Adipocyte (in vitro differentiated cells): Measurements from ENCODE around the gene ETDC.
"Not testable (repeated sequence)": the region's sequence is repeated elsewhere in the genome, so short reads cannot be mapped to it uniquely, and the experiment has no call there.

ENCODE experiments used
- DNase-seq: peaks from one replicate; pipeline ENCODE4 v3.0.0-alpha.2; 2015; ENCODE audit warnings: low read depth
- H3K27me3 ChIP-seq: replicated peaks from 2 replicates; pipeline ENCODE4 v1.7.0; 2013; ENCODE audit warnings: mild to moderate bottlenecking, low read length, moderate library complexity; ENCODE audit not compliant: control insufficient read depth, insufficient read depth
- H3K36me3 ChIP-seq: 2 replicates; pipeline ENCODE4 v1.7.0; 2013; ENCODE audit warnings: low read length, mild to moderate bottlenecking, moderate library complexity; ENCODE audit not compliant: control insufficient read depth, insufficient read depth, severe bottlenecking
- H3K4me1 ChIP-seq: 2 replicates; pipeline ENCODE4 v1.7.0; 2013; ENCODE audit warnings: mild to moderate bottlenecking, low read length, moderate library complexity; ENCODE audit not compliant: control insufficient read depth, insufficient read depth
- H3K4me3 ChIP-seq: 2 replicates; pipeline ENCODE4 v1.7.0; 2013; ENCODE audit warnings: mild to moderate bottlenecking, low read length, moderate library complexity
- H3K9ac ChIP-seq: 2 replicates; pipeline ENCODE4 v1.7.0; 2013; ENCODE audit warnings: mild to moderate bottlenecking, low read length, moderate library complexity
- H3K9me3 ChIP-seq: 2 replicates; pipeline ENCODE4 v1.7.0; 2013; ENCODE audit warnings: mild to moderate bottlenecking, low read length, moderate library complexity; ENCODE audit not compliant: control insufficient read depth

ETDC gene

GRCh38 chrX:135307171-135307570 lies 2.1 kb upstream of the ETDC start:
- no peak for DNase-seq
- Histone ChIP-seq H3K9me3 (peaks cover 15% of the 10 kb centered on the region), H3K36me3 (no peaks in the 10 kb centered on the region), H3K27me3 (no peaks in the 10 kb centered on the region), H3K4me1 (no peaks in the 10 kb centered on the region), H3K9ac (no peak overlapping the region), H3K4me3 (no peak overlapping the region)

- H3K4me1 ChIP-seq = no peaks in the 10 kb centered on the region
- H3K9ac ChIP-seq = no peak overlapping the region
- H3K9me3 ChIP-seq = peaks cover 26% of the 10 kb centered on the region
- H3K27me3 ChIP-seq = no peaks in the 10 kb centered on the region
- H3K36me3 ChIP-seq = no peaks in the 10 kb centered on the region
- H3K4me3 ChIP-seq = no peak overlapping the region
- DNase-seq = no peak
These were observed 880 bp upstream of the ETDC start for GRCh38 chrX:135308345-135308855.

- DNase-seq = no peak
- Histone ChIP-seq H3K36me3 (peaks cover 5% of the 10 kb centered on the region), H3K27me3 (no peaks in the 10 kb centered on the region)
These were observed 6.6 kb downstream of the ETDC start for GRCh38 chrX:135315864-135316263.

GRCh38 chrX:135324463-135324862 lies 15.2 kb downstream of the ETDC start:
- no peaks in the 10 kb centered on the region for H3K36me3 ChIP-seq
- no peak overlapping the region for H3K9ac ChIP-seq
- peaks cover 18% of the 10 kb centered on the region for H3K4me1 ChIP-seq
- peaks cover 10% of the 10 kb centered on the region for H3K9me3 ChIP-seq
- H3K27me3 ChIP-seq = no peaks in the 10 kb centered on the region
- H3K4me3 ChIP-seq = no peak overlapping the region
- no peak for DNase-seq

More at GRCh38 chrX:135315864-135316263, 6.6 kb downstream of the ETDC start:
- H3K9ac ChIP-seq = no peak overlapping the region
- H3K9me3 ChIP-seq = peaks cover 49% of the 10 kb centered on the region
- H3K4me3 ChIP-seq = no peak overlapping the region
- H3K4me1 ChIP-seq = no peaks in the 10 kb centered on the region

- not testable (repeated sequence) for DNase-seq, H3K36me3 ChIP-seq, H3K9me3 ChIP-seq, H3K4me3 ChIP-seq, H3K9ac ChIP-seq, H3K27me3 ChIP-seq
- H3K4me1 ChIP-seq = peaks cover 18% of the 10 kb centered on the region
These were observed 15.9 kb downstream of the ETDC start for GRCh38 chrX:135325036-135325818.

GRCh38 chrX:135327299-135327698 lies 18.0 kb downstream of the ETDC start:
- no peaks in the 10 kb centered on the region for H3K27me3 ChIP-seq
- DNase-seq = peak; percentile 42
- H3K4me1 ChIP-seq = peaks cover 18% of the 10 kb centered on the region
- H3K9ac ChIP-seq = no peak overlapping the region
- no peaks in the 10 kb centered on the region for H3K36me3 ChIP-seq
- H3K4me3 ChIP-seq = no peak overlapping the region
- no peaks in the 10 kb centered on the region for H3K9me3 ChIP-seq

GRCh38 chrX:135328421-135329005 lies 19.2 kb downstream of the ETDC start:
- DNase-seq = no peak
- H3K36me3 ChIP-seq = no peaks in the 10 kb centered on the region

GRCh38 chrX:135330706-135331105 lies 21.4 kb downstream of the ETDC start:
- H3K9ac ChIP-seq = no peak overlapping the region
- peaks cover 7% of the 10 kb centered on the region for H3K27me3 ChIP-seq
- H3K4me1 ChIP-seq = peaks cover 18% of the 10 kb centered on the region
- no peak for DNase-seq
- peaks cover 4% of the 10 kb centered on the region for H3K9me3 ChIP-seq
- no peaks in the 10 kb centered on the region for H3K36me3 ChIP-seq
- H3K4me3 ChIP-seq = no peak overlapping the region

More at GRCh38 chrX:135328421-135329005, 19.2 kb downstream of the ETDC start:
- Histone ChIP-seq H3K27me3 (no peaks in the 10 kb centered on the region), H3K9ac (no peak overlapping the region), H3K4me3 (no peak overlapping the region), H3K9me3 (no peaks in the 10 kb centered on the region), H3K4me1 (peaks cover 18% of the 10 kb centered on the region)

- no peak overlapping the region for H3K9ac ChIP-seq
- no peak overlapping the region for H3K4me3 ChIP-seq
- no peaks in the 10 kb centered on the region for H3K36me3 ChIP-seq
- H3K27me3 ChIP-seq = peaks cover 7% of the 10 kb centered on the region
- H3K9me3 ChIP-seq = peaks cover 4% of the 10 kb centered on the region
- H3K4me1 ChIP-seq = peaks cover 23% of the 10 kb centered on the region
- DNase-seq = no peak
These were observed 22.2 kb downstream of the ETDC start for GRCh38 chrX:135331525-135331924.

- Histone ChIP-seq H3K9me3 (no peaks in the 10 kb centered on the region), H3K27me3 (no peaks in the 10 kb centered on the region), H3K4me3 (peak overlapping the region; percentile 90), H3K36me3 (no peaks in the 10 kb centered on the region), H3K9ac (no peak overlapping the region), H3K4me1 (peaks cover 20% of the 10 kb centered on the region)
- peak; percentile 85 for DNase-seq
These were observed 31.6 kb downstream of the ETDC start for GRCh38 chrX:135340831-135341230.

GRCh38 chrX:135345107-135345589 lies 35.9 kb downstream of the ETDC start:
- H3K27me3 ChIP-seq = peaks cover 6% of the 10 kb centered on the region
- H3K36me3 ChIP-seq = peaks cover 23% of the 10 kb centered on the region
- H3K4me1 ChIP-seq = peaks cover 15% of the 10 kb centered on the region
- H3K4me3 ChIP-seq = peak overlapping the region; percentile 90
- H3K9me3 ChIP-seq = no peaks in the 10 kb centered on the region
- peak overlapping the region; percentile 91 for H3K9ac ChIP-seq
- DNase-seq = peak; percentile 70
